Smooth muscle cell (in vitro differentiated cells): ENCODE data around the gene CCK. TPM values are rescaled to one million over a fixed set of nuclear protein-coding genes. Genes with fewer than 3 reads are reported as not detected.

Experiments
- DNase-seq: peaks from one replicate; lab custom pipeline; 2025; ENCODE audit not compliant: unreplicated experiment; lab: John Stamatoyannopoulos, UW
- H2AFZ ChIP-seq: fragments of 200-600 bp; sonication (generic); 2 replicates; pipeline ENCODE4 v1.6.0; 2016; ENCODE audit warnings: antibody characterized with exemption, low read depth, mild to moderate bottlenecking
- H3F3A ChIP-seq: fragments of 200-600 bp; sonication (generic); 2 replicates; pipeline ENCODE4 v1.6.0; 2017; ENCODE audit warnings: antibody characterized with exemption, low read depth
- H3K27ac ChIP-seq: fragments of 200-600 bp; sonication (generic); 2 replicates; pipeline ENCODE4 v1.5.1; 2016; ENCODE audit warnings: low read depth, mild to moderate bottlenecking
- H3K27me3 ChIP-seq: fragments of 200-600 bp; sonication (generic); 2 replicates; pipeline ENCODE4 v1.6.1; 2016; ENCODE audit warnings: low read depth, mild to moderate bottlenecking
- H3K36me3 ChIP-seq: fragments of 200-600 bp; sonication (generic); 2 replicates; pipeline ENCODE4 v1.5.1; 2016; ENCODE audit warnings: low read depth
- H3K4me1 ChIP-seq: fragments of 200-600 bp; sonication (generic); 2 replicates; pipeline ENCODE4 v1.5.1; 2016; ENCODE audit warnings: low read depth
- H3K4me2 ChIP-seq: fragments of 200-600 bp; sonication (generic); 2 replicates; pipeline ENCODE4 v1.6.0; 2016; ENCODE audit warnings: mild to moderate bottlenecking
- H3K4me3 ChIP-seq: fragments of 200-600 bp; sonication (generic); 2 replicates; pipeline ENCODE4 v1.5.1; 2016; ENCODE audit warnings: mild to moderate bottlenecking
- H3K79me2 ChIP-seq: fragments of 200-600 bp; sonication (generic); 2 replicates; pipeline ENCODE4 v1.6.0; 2016; ENCODE audit warnings: low read depth, mild to moderate bottlenecking
- H3K9ac ChIP-seq: fragments of 200-600 bp; sonication (generic); 2 replicates; pipeline ENCODE4 v1.6.0; 2016; ENCODE audit warnings: low read depth
- H3K9me3 ChIP-seq: fragments of 200-600 bp; sonication (generic); replicated peaks from 2 replicates; pipeline ENCODE4 v1.5.1; 2016; ENCODE audit warnings: low read depth
- H4K20me1 ChIP-seq: fragments of 200-600 bp; sonication (generic); 2 replicates; pipeline ENCODE4 v1.6.0; 2016; ENCODE audit warnings: low read depth
- WGBS: methylation state at CpG from one replicate; pipeline ENCODE4 v1.1.7; 2016; ENCODE audit warnings: low lambda C conversion rate; 5-methylcytosine and 5-hydroxymethylcytosine counted together
- polyA plus RNA-seq: library from polyadenylated mRNA; unstranded; fragments of >200 nt; fragmentation: Nextera tagmentation; extraction: Ambion mirVana; gene quantifications from 2 replicates; pipeline ENCODE4 v1.2.1, GENCODE V29; 2016
- total RNA-seq: library from RNA; depleted of rRNA; stranded (reverse); fragments of >200 nt; gene quantifications from 2 replicates; pipeline ENCODE4 v1.2.3, GENCODE V29; 2014
- TF ChIP-seq, protein P1 (sequence below): fragments of 200-600 bp; sonication (generic); IDR thresholded peaks from 2 replicates; pipeline ENCODE4 v1.5.1; 2017; ENCODE audit warnings: borderline replicate concordance, mild to moderate bottlenecking, antibody characterized with exemption; ENCODE audit not compliant: insufficient read depth, poor library complexity, severe bottlenecking

The CCK gene
- total and polyA plus RNA-seq, 2 experiments from 2014 or later: not detected

DNA sequence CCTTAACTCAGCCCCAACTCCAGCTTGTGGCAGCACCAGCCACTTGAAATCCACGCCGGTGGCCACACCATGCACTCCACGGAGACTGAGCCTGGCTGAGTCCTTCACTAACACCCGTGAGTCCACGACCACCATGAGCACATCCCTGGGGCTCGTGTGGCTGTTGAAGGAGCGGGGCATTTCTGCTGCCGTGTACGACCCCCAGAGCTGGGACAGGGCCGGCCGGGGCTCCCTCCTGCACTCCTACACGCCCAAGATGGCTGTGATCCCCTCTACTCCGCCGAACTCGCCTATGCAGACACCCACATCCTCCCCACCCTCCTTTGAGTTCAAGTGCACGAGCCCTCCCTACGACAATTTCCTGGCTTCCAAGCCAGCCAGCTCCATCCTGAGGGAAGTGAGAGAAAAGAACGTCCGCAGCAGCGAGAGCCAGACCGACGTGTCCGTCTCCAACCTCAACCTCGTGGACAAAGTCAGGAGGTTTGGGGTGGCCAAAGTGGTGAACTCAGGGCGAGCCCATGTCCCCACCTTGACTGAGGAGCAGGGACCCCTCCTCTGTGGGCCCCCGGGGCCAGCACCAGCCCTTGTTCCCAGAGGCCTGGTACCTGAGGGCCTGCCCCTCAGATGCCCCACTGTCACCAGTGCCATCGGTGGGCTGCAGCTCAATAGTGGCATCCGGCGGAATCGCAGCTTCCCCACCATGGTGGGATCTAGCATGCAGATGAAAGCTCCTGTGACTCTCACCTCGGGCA lies 42.9 kb downstream of the CCK start:
- no peaks in the 10 kb centered on the region for H3K79me2 ChIP-seq
- 97% methylated on average over 31 of the region's 31 CpGs for WGBS
- H2AFZ ChIP-seq: no peak overlapping the region
- H3K4me1 ChIP-seq: no peaks in the 10 kb centered on the region
- TF ChIP-seq, protein P1, sequence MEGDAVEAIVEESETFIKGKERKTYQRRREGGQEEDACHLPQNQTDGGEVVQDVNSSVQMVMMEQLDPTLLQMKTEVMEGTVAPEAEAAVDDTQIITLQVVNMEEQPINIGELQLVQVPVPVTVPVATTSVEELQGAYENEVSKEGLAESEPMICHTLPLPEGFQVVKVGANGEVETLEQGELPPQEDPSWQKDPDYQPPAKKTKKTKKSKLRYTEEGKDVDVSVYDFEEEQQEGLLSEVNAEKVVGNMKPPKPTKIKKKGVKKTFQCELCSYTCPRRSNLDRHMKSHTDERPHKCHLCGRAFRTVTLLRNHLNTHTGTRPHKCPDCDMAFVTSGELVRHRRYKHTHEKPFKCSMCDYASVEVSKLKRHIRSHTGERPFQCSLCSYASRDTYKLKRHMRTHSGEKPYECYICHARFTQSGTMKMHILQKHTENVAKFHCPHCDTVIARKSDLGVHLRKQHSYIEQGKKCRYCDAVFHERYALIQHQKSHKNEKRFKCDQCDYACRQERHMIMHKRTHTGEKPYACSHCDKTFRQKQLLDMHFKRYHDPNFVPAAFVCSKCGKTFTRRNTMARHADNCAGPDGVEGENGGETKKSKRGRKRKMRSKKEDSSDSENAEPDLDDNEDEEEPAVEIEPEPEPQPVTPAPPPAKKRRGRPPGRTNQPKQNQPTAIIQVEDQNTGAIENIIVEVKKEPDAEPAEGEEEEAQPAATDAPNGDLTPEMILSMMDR: no peak
- H3K4me2 ChIP-seq: no peak overlapping the region
- no peaks in the 10 kb centered on the region for H4K20me1 ChIP-seq
- no peaks in the 10 kb centered on the region for H3K27me3 ChIP-seq
- no peak for DNase-seq
- H3F3A ChIP-seq: no peaks in the 10 kb centered on the region
- no peaks in the 10 kb centered on the region for H3K36me3 ChIP-seq
- H3K9ac ChIP-seq: no peak overlapping the region
- no peak overlapping the region for H3K4me3 ChIP-seq
- H3K9me3 ChIP-seq: no peaks in the 10 kb centered on the region
- no peak overlapping the region for H3K27ac ChIP-seq

DNA sequence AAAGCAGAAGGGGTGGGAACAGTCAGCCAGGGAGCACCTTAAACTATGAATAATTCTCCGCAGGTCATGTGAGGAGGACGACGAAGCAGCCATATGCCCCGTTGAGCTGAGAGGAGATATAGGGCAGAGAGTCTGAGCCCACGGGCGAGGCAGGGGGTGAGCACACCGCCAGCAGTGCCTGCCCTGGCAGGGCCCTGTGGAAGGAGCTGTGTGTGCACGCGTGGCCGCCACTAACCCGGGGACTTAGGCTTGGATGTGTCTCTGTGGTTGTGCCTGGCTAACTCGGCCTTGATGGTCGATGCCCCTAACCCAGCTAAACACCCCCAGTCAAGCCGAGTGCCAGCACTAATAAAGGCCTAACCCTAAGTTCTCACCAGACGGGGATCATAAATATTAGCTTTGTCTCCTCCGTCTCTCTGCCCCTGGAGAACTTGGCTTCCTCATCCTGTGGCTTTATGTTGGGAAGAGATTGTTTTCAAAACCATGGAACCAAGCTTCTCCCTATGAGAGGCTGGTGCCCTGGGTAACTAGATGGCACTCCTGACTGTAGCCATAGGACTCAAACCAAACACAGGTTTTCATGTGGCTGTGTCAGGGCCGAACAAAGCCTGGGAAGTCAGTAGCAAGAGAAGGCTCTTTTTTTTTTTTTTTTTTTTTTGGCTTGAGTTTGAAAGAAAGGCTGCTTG lies 45.4 kb downstream of the CCK start:
- Histone ChIP-seq H3K9me3 (no peaks in the 10 kb centered on the region), H3K27me3 (no peaks in the 10 kb centered on the region), H3K79me2 (no peaks in the 10 kb centered on the region)

DNA sequence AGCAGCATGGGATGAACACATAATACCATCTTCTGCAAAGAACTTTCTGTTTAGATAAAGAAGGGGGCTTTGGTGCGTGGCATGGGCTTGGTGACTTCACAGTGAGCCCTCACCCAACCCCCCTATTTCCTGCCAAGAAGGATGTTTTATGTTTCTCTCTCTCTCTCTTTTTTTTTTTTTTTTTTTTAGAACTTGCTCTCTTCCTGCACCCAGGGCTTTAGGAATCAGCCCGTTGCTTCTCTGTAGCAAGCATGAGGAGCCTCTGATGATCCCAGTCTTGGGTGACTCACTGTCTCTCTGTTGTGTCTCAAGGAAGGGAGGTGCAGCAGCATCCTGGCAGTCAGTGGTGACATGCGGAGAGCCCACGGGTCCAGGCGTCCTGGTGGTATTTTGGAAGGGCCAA lies 49.1 kb downstream of the CCK start:
- no peaks in the 10 kb centered on the region for H3K36me3 ChIP-seq
- H3K79me2 ChIP-seq: no peaks in the 10 kb centered on the region
- TF ChIP-seq, protein P1: no peak
- no peaks in the 10 kb centered on the region for H4K20me1 ChIP-seq
- no peak overlapping the region for H3K4me2 ChIP-seq
- H3F3A ChIP-seq: peaks cover 8% of the 10 kb centered on the region
- H2AFZ ChIP-seq: no peak overlapping the region
- DNase-seq: no peak
- H3K9ac ChIP-seq: no peak overlapping the region
- no peak overlapping the region for H3K4me3 ChIP-seq
- H3K27me3 ChIP-seq: no peaks in the 10 kb centered on the region
- no peaks in the 10 kb centered on the region for H3K9me3 ChIP-seq
- H3K4me1 ChIP-seq: no peaks in the 10 kb centered on the region
- WGBS: 15% methylated on average over 5 of the region's 5 CpGs
- H3K27ac ChIP-seq: no peak overlapping the region

More for the DNA sequence above, 45.4 kb downstream of the CCK start:
- Histone ChIP-seq H3K4me2 (no peak overlapping the region), H3K36me3 (no peaks in the 10 kb centered on the region), H4K20me1 (no peaks in the 10 kb centered on the region), H3K9ac (no peak overlapping the region), H3K27ac (no peak overlapping the region), H2AFZ (no peak overlapping the region), H3F3A (peaks cover 4% of the 10 kb centered on the region), H3K4me1 (no peaks in the 10 kb centered on the region), H3K4me3 (no peak overlapping the region)
- TF ChIP-seq, protein P1: no peak
- no peak for DNase-seq
- 94% methylated on average over 17 of the region's 17 CpGs for WGBS
